ENCODE measurements around the gene DSCAM. TPM values are rescaled to one million over a fixed set of nuclear protein-coding genes. Genes with fewer than 3 reads are reported as not detected.
"Not testable (repeated sequence)": the region's sequence is repeated elsewhere in the genome, so short reads cannot be mapped to it uniquely, and the experiment has no call there.

DSCAM gene
- total RNA-seq, 2 donors from 2014 or later, result not detected

- intact Hi-C loops (cut with DNase I), result no loop called here
- ATAC-seq, result no peak
- DNase-seq, result no peak
Measured at GRCh38 chr21:40191616-40192015, 655.3 kb downstream of the DSCAM start.

DNA sequence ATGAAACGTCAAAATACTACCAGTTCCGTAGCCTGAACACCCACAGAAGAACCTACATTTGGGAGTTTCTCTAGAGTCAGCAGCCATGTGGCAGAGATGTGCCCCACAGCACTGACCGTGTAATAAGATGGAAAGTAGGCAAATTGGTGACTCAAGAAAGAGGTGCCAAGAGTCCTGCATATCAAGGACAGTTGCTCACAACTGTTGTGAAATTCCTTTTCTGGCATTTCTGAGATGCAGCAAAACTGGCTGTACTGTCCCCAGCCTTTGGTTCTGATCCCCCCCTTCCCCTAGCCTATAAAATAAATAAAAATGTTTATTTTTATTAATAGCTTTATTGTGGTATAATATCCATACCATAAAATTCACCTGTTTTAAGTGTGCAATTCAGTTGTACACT lies 655.8 kb downstream of the DSCAM start:
- ATAC-seq (no peak), DNase-seq (no peak)
- intact Hi-C loops (cut with DNase I), result no loop called here

- intact Hi-C loops (cut with DNase I), result no loop called here
- ATAC-seq, result no peak
- no peak for DNase-seq
Measured at GRCh38 chr21:40187946-40188654, 658.9 kb downstream of the DSCAM start.

DNA sequence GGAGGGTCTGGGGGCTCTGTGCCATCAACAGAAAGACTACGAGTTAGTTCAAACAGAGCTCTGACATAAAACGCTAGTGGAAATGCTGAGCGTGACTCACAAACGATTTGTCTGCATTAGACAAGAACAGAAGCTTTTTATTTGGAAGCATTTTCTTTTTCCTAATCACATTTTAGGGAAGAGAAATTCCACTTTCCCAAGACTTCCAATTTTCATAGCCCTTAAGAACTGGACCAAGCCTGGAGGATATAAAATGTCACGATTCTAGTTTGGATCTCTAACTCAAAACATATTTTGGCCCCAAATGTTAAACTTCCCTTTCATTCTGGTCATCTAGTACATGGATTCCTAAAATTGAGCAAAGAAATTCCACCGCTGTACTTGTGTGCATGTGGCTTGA lies 659.7 kb downstream of the DSCAM start:
- intact Hi-C loops (cut with DNase I), result no loop called here

DNA sequence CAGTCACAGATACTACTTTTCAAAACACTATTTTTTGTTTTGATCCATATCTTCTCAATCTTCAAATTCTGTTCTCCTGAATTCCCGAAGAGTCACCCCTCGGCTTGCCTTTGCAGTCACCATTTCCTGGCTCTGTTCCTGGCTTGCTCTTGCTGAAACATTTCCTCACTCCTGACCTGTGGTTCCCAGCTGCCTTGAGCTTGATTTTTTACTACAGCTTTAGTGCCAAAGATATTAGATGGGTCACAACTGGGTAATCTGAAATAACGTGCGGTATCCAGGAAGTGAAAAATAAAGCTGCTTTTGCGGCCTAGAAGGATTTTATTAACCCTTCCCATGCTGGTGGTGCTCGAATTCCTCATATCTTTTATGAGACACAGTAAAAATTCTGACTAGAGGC lies 660.9 kb downstream of the DSCAM start:
- DNase-seq (no peak), ATAC-seq (no peak)
- intact Hi-C loops (cut with DNase I), result no loop called here

More for the DNA sequence above, 659.7 kb downstream of the DSCAM start:
- ATAC-seq (no peak), DNase-seq (no peak)

- intact Hi-C loops (cut with DNase I), result no loop called here
- DNase-seq (no peak), ATAC-seq (no peak)
Measured at GRCh38 chr21:40185208-40185607, 661.8 kb downstream of the DSCAM start.

GRCh38 chr21:40182491-40182890 lies 664.5 kb downstream of the DSCAM start:
- ATAC-seq; DNase-seq; intact Hi-C loops (cut with DNase I): not testable (repeated sequence)

DNA sequence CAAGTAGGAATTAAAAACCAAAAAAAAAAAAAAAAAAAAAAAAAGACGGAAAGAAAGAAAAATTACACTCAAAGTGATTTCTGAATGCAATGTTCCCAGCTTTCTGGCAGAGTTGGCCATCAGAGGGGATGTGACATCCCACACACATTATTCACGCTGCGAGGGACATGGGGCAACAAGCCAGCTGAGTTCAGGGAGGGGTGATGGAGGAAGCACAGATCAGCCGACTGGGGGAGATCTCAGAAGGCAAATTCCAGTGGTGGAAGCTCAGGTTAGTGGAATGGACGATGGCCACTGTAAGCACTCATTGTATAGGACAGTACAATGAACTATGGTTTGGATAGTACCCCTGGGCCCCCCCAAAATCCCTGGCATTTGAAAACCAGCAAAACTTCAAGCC lies 667.8 kb downstream of the DSCAM start:
- intact Hi-C loops (cut with DNase I), result no loop called here
- ATAC-seq (no peak), DNase-seq (no peak)

- DNase-seq, result no peak
- no peak for ATAC-seq
- intact Hi-C loops (cut with DNase I), result no loop called here
Measured at GRCh38 chr21:40178726-40179125, 668.2 kb downstream of the DSCAM start.

GRCh38 chr21:40177979-40178378 lies 669.0 kb downstream of the DSCAM start:
- intact Hi-C loops (cut with DNase I), result no loop called here
- ATAC-seq, result no peak
- DNase-seq, result no peak

DNA sequence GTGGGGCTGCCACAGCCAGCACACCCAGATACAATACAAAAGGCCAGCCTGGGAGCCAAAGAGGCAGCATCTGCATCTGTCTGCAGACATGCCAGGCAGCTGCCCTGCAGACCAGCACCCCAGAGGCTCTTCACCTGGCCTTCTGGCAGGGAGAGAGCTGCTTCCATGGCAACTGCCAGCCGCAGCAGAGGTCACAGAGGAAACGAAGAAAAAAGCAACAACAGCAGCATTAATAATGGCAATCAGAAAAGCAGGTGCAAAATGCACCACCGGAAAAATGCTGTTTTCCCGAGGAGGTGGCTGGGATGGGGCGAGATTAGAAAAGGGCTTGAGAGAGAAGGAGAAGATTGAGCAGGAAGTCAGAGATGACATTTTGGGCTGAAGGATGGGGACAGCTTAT lies 670.2 kb downstream of the DSCAM start:
- intact Hi-C loops (cut with DNase I), result no loop called here
- ATAC-seq (no peak), DNase-seq (no peak)

DNA sequence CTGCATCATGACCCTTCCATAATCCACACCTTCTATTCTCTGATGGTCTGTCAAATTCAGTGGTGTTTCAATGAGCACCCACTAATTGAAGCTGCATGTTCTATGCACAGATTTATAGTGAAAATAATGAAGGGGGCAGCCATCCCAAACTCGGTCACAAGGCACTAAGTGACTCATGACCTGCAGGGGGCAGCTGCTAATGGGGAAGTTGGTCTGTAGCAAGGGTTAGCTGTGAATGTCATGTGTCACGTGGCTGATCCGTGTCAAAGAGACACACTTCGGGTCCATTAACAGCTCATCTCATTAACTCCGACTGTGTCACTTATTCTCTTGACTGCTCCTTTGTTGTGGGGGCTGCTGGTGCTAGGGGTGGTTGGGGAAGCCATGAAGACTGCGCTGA lies 673.1 kb downstream of the DSCAM start:
- ATAC-seq (no peak), DNase-seq (no peak)
- intact Hi-C loops (cut with DNase I), result no loop called here

GRCh38 chr21:40169971-40170370 lies 677.0 kb downstream of the DSCAM start:
- DNase-seq, result no peak
- ATAC-seq, result no peak
- intact Hi-C loops (cut with DNase I), result no loop called here

DNA sequence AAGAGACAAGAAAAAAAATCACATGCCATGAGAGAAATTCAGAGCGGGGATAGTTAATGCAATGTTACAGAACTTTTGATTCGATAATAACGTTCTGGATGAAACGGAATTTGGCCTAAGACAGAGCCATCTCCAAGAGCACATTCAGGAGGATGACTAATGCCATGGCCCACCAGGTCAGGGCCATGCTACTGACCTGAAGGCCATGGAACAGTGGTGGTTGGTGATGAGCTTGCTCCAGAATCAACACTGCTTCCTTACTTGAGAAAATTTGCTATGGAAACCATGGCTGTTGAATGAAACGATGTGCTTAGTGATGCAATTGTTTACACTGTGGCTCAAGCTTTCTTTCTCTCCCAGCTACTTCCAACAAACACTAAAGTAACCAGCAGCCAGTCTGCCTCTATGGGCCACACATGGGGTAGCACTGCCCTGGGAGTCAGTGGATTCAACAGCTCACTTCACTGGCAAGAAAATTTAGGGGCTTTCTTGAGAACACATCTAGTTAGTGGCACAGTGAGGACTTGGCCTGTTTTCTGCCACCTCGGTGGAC lies 680.6 kb downstream of the DSCAM start:
- ATAC-seq (no peak), DNase-seq (no peak)
- intact Hi-C loops (cut with DNase I), result no loop called here

DNA sequence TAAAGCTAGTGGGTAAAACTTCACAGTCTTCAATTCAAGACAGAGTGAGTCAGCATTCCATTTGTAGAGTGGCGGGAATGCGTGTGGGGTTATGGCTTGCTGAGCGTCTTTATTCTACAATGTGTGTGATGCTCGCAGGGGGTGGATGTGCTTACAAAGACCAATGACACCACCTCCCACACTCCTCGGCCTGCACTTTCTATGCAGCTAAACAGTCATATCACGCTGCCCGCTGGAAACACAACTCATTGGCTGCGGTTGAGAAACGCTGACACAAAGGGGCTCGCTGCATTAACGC lies 681.2 kb downstream of the DSCAM start:
- no peak for DNase-seq
- peak in 1 of 2 donors; percentile 23 for ATAC-seq
- intact Hi-C loops (cut with DNase I), result no loop called here

DNA sequence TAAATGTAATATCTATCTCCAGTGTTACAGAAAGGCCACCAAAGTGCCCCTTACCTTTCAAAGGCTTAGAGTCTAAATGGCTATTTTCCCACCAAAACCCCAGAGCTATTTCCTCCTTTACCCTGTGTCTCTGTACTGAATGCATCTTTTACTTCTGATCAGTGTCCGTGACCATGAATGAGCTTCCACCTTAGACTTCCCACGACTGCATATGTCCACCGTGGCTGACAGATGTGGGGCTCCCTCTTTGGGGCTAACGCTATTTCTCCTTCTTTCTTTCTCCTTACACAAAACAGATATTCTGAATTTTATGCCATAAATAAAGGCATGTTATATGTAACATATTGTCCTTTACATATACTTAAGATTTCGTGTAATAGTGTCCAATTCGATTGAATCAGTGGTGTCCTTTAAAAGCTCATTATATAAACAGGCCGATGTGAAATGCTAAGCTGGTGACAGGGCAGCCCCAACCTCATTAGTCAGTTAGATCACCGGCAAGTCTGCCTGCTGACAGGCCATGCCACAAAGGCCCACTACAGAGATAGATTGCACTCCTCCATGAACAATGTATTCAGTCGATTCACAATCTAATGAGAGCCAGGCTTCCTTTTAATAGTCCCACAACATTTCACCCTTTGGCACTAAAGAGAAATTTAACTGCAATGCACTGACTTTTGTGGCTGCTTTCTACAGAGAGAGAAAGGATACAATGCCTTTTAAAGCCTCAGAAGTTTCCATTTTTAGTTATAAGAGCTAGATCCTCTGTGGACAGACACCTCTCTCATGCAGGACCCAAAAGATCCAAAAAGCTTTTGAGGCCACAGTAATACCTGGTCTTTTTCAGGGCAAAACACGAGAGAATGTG lies 681.8 kb downstream of the DSCAM start:
- intact Hi-C loops (cut with DNase I), result no loop called here
- DNase-seq (no peak), ATAC-seq (peak; percentile 63 to 74)

- DNase-seq (no peak), ATAC-seq (no peak)
- intact Hi-C loops (cut with DNase I), result no loop called here
Measured at GRCh38 chr21:40162075-40162474, 684.9 kb downstream of the DSCAM start.

- DNase-seq (no peak), ATAC-seq (no peak)
- intact Hi-C loops (cut with DNase I), result no loop called here
Measured at GRCh38 chr21:40160911-40161310, 686.0 kb downstream of the DSCAM start.

DNA sequence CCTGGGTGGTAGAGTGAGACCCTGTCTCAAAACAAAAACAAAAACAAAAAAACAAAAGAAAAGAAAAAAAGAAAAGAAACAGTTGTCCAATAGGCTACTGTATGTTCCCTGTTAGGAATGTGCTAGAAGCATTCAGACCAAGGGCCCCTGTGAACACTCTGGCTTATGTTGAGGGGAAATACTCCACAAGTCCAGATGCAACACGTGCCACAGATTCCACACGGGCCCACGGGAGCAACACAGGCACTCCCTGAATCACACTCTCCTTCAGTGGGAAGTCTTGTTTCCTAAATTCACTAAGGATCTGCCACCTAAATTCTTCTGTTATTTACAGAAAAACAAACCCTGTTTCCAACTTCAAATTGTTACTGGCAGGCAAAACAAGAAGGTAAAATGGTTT lies 688.6 kb downstream of the DSCAM start:
- intact Hi-C loops (cut with DNase I), result loop anchor here in 1 of 2 donors (10.0 kb wide), 2 partner anchors 226 to 906 kb away; no protein-coding TSS in a partner anchor
- ATAC-seq (no peak), DNase-seq (no peak)

- ATAC-seq (no peak), DNase-seq (no peak)
- intact Hi-C loops (cut with DNase I), result loop anchor here in 1 of 2 donors (10.0 kb wide), 2 partner anchors 229 to 909 kb away; no protein-coding TSS in a partner anchor
Measured at GRCh38 chr21:40155563-40155962, 691.4 kb downstream of the DSCAM start.

Data from left cardiac atrium (tissue), 4 donors.